Astrocyte of the cerebellum (primary cell): ENCODE data around the gene H2BK1.
A peak's percentile ranks its signal among the peaks of the same experiment; 100 is the strongest.

ENCODE experiments used
- DNase-seq: peaks from one replicate; pipeline ENCODE4 v3.0.0-alpha.2; 2011; ENCODE audit warnings: low read depth
- H3K4me3 ChIP-seq: 2 replicates; pipeline ENCODE4 v1.5.1; 2011; ENCODE audit warnings: mild to moderate bottlenecking, low read depth, low read length, moderate library complexity
- CTCF ChIP-seq: IDR thresholded peaks from 2 replicates; pipeline ENCODE4 v1.5.1; 2012; ENCODE audit warnings: low read length, low read depth, moderate library complexity, mild to moderate bottlenecking; ENCODE audit errors: missing control alignments
- in situ Hi-C: cut with HindIII; loops from 2 replicates; pipeline ENCODE4 v1.10.0; 2017; ENCODE audit warnings: low sequenced_read_pairs

Gene H2BK1

GRCh38 chr7:151225948-151226510 is 15.7 kb upstream of the H2BK1 start:
- DNase-seq = no peak
- in situ Hi-C loops = no loop called here
- H3K4me3 ChIP-seq = peak overlapping the region; percentile 84
- TF ChIP-seq CTCF = no peak

- H3K4me3 ChIP-seq = no peak overlapping the region
- DNase-seq = no peak
- no peak for TF ChIP-seq CTCF
- in situ Hi-C loops = no loop called here
Observed at GRCh38 chr7:151223728-151224127, 13.4 kb upstream of the H2BK1 start.

GRCh38 chr7:151218170-151218569 is 7.9 kb upstream of the H2BK1 start:
- H3K4me3 ChIP-seq = no peak overlapping the region
- no peak for DNase-seq
- no peak for TF ChIP-seq CTCF
- in situ Hi-C loops = no loop called here

- no peak for TF ChIP-seq CTCF
- DNase-seq = no peak
- in situ Hi-C loops = no loop called here
- no peak overlapping the region for H3K4me3 ChIP-seq
Observed at GRCh38 chr7:151215396-151215795, 5.1 kb upstream of the H2BK1 start.

- no peak for TF ChIP-seq CTCF
- no peak for DNase-seq
- H3K4me3 ChIP-seq = no peak overlapping the region
- in situ Hi-C loops = no loop called here
Observed at GRCh38 chr7:151213826-151214225, 3.5 kb upstream of the H2BK1 start.

- TF ChIP-seq CTCF = no peak
- in situ Hi-C loops = no loop called here
- no peak overlapping the region for H3K4me3 ChIP-seq
- DNase-seq = no peak
Observed at GRCh38 chr7:151212626-151213025, 2.3 kb upstream of the H2BK1 start.

- no peak overlapping the region for H3K4me3 ChIP-seq
- TF ChIP-seq CTCF = no peak
- DNase-seq = no peak
- in situ Hi-C loops = no loop called here
Observed at GRCh38 chr7:151211155-151211772, 976 bp upstream of the H2BK1 start.
